Stomach (tissue), 4 donors: Measurements from ENCODE around the gene LACTBL1.

Source experiments
- POLR2A ChIP-seq, 4 donors: fragments of 450-650 bp; IDR thresholded peaks; one replicate each; pipeline ENCODE4 v1.6.1; 2016; ENCODE audit warnings: antibody characterized with exemption in 4 of 4, control low read depth in 2 of 4, mild to moderate bottlenecking in 1 of 4, moderate library complexity in 1 of 4
- POLR2AphosphoS5 ChIP-seq, 3 donors: sonication (generic); formaldehyde crosslinking; IDR thresholded peaks; one replicate each; pipeline ENCODE4 v1.6.1; 2016; ENCODE audit warnings: antibody characterized with exemption in 3 of 3
- TF ChIP-seq, protein P1 (sequence below), 7 experiments: fragments of 450-650 bp in 4 of 7; fragments of 200-600 bp in 3 of 7; sonication (generic) in 3 of 7; IDR thresholded peaks; one replicate each; pipeline ENCODE4 v1.5.1; 2016 to 2019; ENCODE audit warnings: antibody characterized with exemption in 7 of 7, control low read depth in 2 of 7, mild to moderate bottlenecking in 1 of 7

DNA sequence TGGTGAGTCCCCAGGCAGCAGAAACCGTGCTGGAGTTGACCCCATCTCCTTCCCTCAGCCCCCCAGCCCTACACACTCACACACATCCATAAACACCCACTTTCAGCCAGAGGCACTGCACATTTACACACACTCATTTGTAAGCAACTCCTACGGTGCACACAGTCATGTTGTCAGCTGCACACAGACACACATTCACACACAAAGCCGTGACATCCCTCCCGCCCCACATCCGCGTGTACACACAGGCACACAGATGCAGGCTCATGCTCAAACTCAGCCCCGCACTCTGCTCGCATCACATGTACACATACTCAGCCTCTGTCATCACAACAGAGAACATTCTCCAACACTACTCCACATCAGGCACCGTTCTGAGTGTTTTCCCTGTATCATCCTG is 47.6 kb downstream of the LACTBL1 start:
- TF ChIP-seq POLR2A (IDR thresholded peaks at IDR 0.05), result no peak
- TF ChIP-seq POLR2AphosphoS5 (IDR thresholded peaks at IDR 0.05), result no peak
- TF ChIP-seq, protein P1, sequence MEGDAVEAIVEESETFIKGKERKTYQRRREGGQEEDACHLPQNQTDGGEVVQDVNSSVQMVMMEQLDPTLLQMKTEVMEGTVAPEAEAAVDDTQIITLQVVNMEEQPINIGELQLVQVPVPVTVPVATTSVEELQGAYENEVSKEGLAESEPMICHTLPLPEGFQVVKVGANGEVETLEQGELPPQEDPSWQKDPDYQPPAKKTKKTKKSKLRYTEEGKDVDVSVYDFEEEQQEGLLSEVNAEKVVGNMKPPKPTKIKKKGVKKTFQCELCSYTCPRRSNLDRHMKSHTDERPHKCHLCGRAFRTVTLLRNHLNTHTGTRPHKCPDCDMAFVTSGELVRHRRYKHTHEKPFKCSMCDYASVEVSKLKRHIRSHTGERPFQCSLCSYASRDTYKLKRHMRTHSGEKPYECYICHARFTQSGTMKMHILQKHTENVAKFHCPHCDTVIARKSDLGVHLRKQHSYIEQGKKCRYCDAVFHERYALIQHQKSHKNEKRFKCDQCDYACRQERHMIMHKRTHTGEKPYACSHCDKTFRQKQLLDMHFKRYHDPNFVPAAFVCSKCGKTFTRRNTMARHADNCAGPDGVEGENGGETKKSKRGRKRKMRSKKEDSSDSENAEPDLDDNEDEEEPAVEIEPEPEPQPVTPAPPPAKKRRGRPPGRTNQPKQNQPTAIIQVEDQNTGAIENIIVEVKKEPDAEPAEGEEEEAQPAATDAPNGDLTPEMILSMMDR (IDR thresholded peaks at IDR 0.05), result no peak
